RWPE2 (cell line): ENCODE results near the gene SMYD3.

ENCODE experiments used
- ATAC-seq: fragments of 200-7000 bp; cut with Tn5 transposase; 3 replicates; pipeline ENCODE4 v1.9.1; 2021; ENCODE audit warnings: low read depth
- DNase-seq: peaks from one replicate; pipeline ENCODE4 v3.0.0-alpha.2; 2020; ENCODE audit warnings: low spot score
- H3K27ac ChIP-seq: fragments of 450-650 bp; 2 replicates; pipeline ENCODE4 v1.5.1; 2017; ENCODE audit warnings: mild to moderate bottlenecking; ENCODE audit not compliant: poor library complexity, severe bottlenecking
- H3K27me3 ChIP-seq: fragments of 250-450 bp; sonication (Bioruptor Pico); 2 replicates; pipeline ENCODE4 v1.5.1; 2021; ENCODE audit warnings: mild to moderate bottlenecking, moderate library complexity; ENCODE audit not compliant: insufficient read depth, poor library complexity, severe bottlenecking
- H3K36me3 ChIP-seq: fragments of 250-450 bp; sonication (Bioruptor Pico); 2 replicates; pipeline ENCODE4 v1.5.1; 2020; ENCODE audit warnings: low read depth, mild to moderate bottlenecking, moderate library complexity
- H3K4me1 ChIP-seq: fragments of 250-450 bp; sonication (Bioruptor Pico); 2 replicates; pipeline ENCODE4 v1.5.1; 2021; ENCODE audit warnings: mild to moderate bottlenecking, moderate library complexity; ENCODE audit not compliant: insufficient read depth, poor library complexity, severe bottlenecking
- H3K4me3 ChIP-seq: fragments of 250-450 bp; sonication (Bioruptor Pico); 2 replicates; pipeline ENCODE4 v1.5.1; 2021; ENCODE audit warnings: mild to moderate bottlenecking, moderate library complexity; ENCODE audit not compliant: severe bottlenecking
- H3K9me3 ChIP-seq: fragments of 250-450 bp; sonication (Bioruptor Pico); 2 replicates; pipeline ENCODE4 v1.5.1; 2021; ENCODE audit warnings: mild to moderate bottlenecking, moderate library complexity; ENCODE audit not compliant: severe bottlenecking
- CTCF ChIP-seq: fragments of 450-650 bp; IDR thresholded peaks from one replicate; pipeline ENCODE4 v1.5.1; 2017; ENCODE audit warnings: mild to moderate bottlenecking, moderate library complexity; ENCODE audit not compliant: poor library complexity, severe bottlenecking

The SMYD3 gene

GRCh38 chr1:246544001-246544400 lies 36.9 kb upstream of the SMYD3 start:
- TF ChIP-seq CTCF: no peak
- Histone ChIP-seq H3K4me1 (no peaks in the 10 kb centered on the region), H3K4me3 (no peak overlapping the region), H3K9me3 (no peaks in the 10 kb centered on the region), H3K36me3 (peaks cover 36% of the 10 kb centered on the region), H3K27me3 (no peaks in the 10 kb centered on the region), H3K27ac (no peak overlapping the region)
- ATAC-seq (no peak), DNase-seq (no peak)

- Histone ChIP-seq H3K4me3 (no peak overlapping the region), H3K27me3 (no peaks in the 10 kb centered on the region), H3K9me3 (no peaks in the 10 kb centered on the region), H3K36me3 (peaks cover 17% of the 10 kb centered on the region), H3K4me1 (no peaks in the 10 kb centered on the region), H3K27ac (no peak overlapping the region)
- DNase-seq (no peak), ATAC-seq (no peak)
- no peak for TF ChIP-seq CTCF
Measured at GRCh38 chr1:246540738-246541491, 33.8 kb upstream of the SMYD3 start.

- ATAC-seq: no peak
Measured at GRCh38 chr1:246537887-246538286, 30.8 kb upstream of the SMYD3 start.

GRCh38 chr1:246537441-246537840 lies 30.4 kb upstream of the SMYD3 start:
- peaks cover 10% of the 10 kb centered on the region for H3K36me3 ChIP-seq
- ATAC-seq (no peak), DNase-seq (no peak)
- no peak for TF ChIP-seq CTCF
- H3K27ac ChIP-seq: no peak overlapping the region
- no peaks in the 10 kb centered on the region for H3K27me3 ChIP-seq
- H3K4me1 ChIP-seq: no peaks in the 10 kb centered on the region
- H3K9me3 ChIP-seq: no peaks in the 10 kb centered on the region
- no peak overlapping the region for H3K4me3 ChIP-seq

More at GRCh38 chr1:246537887-246538286, 30.8 kb upstream of the SMYD3 start:
- TF ChIP-seq CTCF: no peak
- Histone ChIP-seq H3K27ac (no peak overlapping the region), H3K9me3 (no peaks in the 10 kb centered on the region), H3K4me3 (no peak overlapping the region), H3K36me3 (peaks cover 10% of the 10 kb centered on the region), H3K4me1 (no peaks in the 10 kb centered on the region), H3K27me3 (no peaks in the 10 kb centered on the region)
- no peak for DNase-seq

- ATAC-seq (no peak), DNase-seq (no peak)
- Histone ChIP-seq H3K4me3 (no peak overlapping the region), H3K9me3 (no peaks in the 10 kb centered on the region), H3K27me3 (no peaks in the 10 kb centered on the region), H3K27ac (no peak overlapping the region), H3K36me3 (no peaks in the 10 kb centered on the region), H3K4me1 (no peaks in the 10 kb centered on the region)
- TF ChIP-seq CTCF: no peak
Measured at GRCh38 chr1:246534114-246534513, 27.0 kb upstream of the SMYD3 start.
